HG03280 (cell line): Measurements from ENCODE around the gene CCDC92B.
"Not testable (repeated sequence)": the region's sequence is repeated elsewhere in the genome, so short reads cannot be mapped to it uniquely, and the experiment has no call there.

Experiments
- ATAC-seq: cut with Tn5 transposase; IDR thresholded peaks from one replicate; pipeline ENCODE4 v1.9.1; 2021; ENCODE audit warnings: mild to moderate bottlenecking, moderate library complexity; ENCODE audit not compliant: unreplicated experiment

Gene CCDC92B

GRCh38 chr17:2691069-2691871 is 58.2 kb downstream of the CCDC92B start:
- ATAC-seq: no peak

DNA sequence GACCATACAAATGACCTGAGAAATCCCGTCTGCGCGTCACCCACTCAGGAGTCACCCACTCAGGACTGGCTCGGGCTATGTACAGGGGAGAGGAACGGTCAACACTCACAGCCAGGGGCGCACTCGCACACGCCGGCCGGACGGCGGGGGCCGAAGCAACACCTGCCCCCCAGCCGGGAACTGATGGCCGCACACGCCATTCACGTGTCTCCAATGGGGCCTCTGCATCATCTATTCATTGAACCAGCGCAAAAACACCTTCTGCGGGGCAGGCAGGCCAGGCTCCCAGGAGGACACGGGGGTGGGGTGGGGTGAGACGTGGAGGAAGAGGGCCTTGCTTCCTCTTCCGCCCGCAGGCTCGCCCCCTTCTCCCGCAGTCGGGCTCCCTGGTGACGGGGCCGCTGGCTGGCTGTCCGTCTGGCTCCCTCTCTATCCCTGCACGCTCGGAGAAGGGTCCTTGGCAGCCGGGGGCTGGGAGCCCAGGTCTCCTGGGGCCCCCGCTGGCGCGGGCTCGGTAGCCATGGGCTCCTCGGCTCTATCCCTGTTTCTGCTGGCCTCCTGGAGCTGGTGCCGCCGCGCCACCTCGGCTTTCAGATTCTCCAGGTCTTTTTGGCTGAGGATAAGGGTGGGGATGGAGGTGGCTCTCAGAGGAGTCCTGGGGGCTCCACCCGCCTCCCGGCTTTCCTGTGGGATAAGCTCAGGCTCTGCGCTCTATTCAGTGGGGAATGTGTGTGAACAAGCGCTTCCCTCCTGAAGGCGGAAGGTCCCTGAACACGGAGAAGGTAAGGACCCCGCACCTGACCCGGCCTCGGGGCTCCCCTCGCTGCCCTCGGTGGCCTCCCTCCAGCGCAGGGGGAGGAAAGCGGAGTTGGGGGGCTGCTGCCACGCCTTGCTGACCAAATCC is 59.0 kb downstream of the CCDC92B start:
- no peak for ATAC-seq

GRCh38 chr17:2689411-2690164 is 59.9 kb downstream of the CCDC92B start:
- no peak for ATAC-seq

DNA sequence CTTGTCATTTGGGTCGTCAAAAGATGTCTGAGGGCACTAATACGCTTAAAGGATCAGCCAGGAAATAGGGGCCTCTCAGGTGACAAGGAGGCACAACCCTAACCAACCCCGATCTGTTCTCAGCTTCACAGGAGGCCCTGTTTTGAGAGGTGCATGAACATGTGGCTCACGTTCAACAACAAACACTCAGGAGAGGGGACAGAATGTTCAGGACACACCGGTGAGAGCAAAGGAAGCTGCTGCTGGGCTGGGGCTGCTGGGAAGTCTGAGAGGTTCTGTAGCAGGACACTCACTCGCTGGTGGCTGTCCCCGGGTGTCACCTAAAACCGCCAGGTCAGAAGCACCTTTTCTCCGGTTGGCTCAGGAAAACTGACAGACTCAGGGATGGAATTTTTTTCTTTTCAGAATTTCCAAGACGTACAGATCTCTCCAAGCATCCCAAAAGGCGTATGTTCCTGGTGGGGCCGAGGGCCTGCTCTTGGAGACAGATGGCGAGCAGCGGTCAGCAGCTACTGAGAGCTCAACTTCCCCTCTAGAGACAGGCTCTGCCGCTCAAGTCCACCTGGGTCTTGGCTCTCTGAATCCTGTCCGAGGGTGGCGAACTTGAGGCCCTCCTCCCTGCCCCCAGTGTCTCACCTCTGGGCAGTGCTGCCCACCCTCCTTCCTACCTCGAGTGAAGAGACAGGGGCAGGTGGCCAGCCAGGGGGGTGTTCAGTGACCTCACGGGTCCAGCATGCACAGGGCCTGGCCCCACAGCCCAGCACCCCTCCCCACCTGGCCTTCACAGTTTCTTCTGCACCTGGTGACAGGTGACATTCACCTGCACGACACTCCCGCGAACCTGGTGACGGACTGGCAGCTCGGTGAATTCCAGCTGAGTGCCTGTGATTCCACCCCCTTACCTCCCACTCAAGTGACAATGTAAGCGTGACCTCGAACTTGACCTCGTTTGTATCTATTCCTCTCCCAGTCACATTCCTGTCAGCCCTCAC is 60.8 kb downstream of the CCDC92B start:
- ATAC-seq: no peak

DNA sequence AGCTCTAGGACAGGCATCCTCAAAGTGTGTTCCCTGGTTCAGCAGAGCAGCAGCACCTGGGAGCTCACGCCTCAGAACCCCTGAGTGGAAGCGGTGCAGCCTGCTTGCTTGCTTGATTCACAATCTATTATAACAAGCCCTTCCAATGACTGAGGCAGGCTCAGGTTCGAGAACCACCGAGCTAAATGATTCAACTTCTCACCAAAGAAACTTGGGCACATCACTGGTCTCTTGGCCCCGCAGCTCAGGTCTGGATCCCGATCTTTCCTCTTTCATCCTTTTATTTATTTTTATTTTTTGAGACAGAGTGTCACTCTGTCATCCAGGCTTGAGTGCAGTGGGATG is 62.4 kb downstream of the CCDC92B start:
- no peak for ATAC-seq

DNA sequence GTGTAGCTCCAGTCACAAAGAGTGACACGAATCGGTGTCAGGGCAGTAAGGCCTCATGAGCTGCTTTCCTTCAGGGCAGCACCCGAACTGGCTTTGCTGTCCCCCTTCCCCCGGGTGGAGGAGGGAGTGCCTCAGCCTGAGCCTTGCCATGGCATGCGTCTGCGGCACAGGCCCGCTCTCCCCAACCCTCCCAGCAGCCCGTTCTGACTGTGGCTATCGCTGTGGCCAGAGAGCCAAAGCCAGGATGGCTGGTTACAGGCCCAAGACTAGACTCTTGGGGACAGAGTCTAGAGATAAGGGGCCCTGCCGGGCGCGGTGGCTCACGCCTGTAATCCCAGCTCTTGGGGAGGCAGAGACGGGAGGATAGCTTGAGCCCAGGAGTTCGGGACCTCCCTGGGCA is 63.8 kb downstream of the CCDC92B start:
- ATAC-seq: no peak

GRCh38 chr17:2684549-2684948 is 64.9 kb downstream of the CCDC92B start:
- ATAC-seq: no peak

GRCh38 chr17:2683912-2684311 is 65.5 kb downstream of the CCDC92B start:
- no peak for ATAC-seq

DNA sequence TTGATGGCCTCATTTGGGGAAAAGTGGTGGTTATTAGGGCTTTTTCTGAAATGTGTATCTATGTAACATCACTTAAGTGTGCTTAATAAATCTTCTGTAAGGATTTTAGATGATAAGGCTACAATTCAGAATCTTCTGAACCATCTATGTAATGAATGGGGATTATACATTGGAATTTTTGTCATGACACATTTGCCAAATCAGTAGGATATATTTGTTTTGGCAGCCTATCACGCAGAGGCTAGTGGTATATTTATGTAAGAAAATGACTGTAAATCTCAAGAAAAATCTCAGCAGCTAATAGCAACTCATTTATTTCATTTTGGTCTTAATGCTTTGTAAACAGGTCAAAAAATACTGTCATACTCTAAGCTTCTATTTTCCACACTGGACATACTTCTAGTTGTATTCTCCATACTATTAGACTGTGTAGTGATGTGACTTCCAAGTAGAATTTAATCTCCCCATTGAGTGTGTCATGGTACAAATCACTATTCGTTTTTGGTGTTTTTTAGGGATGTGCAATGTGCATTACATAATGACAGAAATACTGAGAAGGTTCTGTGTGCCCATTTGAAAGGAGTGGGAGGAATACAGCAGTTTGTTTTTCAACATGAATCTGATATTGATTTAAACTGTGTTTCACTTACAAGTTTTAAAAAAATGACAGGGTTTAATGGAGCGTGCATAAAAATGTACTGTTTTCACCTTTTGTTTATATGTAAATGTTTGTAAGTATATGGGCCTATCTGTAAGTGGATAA is 67.1 kb downstream of the CCDC92B start:
- ATAC-seq: no peak

DNA sequence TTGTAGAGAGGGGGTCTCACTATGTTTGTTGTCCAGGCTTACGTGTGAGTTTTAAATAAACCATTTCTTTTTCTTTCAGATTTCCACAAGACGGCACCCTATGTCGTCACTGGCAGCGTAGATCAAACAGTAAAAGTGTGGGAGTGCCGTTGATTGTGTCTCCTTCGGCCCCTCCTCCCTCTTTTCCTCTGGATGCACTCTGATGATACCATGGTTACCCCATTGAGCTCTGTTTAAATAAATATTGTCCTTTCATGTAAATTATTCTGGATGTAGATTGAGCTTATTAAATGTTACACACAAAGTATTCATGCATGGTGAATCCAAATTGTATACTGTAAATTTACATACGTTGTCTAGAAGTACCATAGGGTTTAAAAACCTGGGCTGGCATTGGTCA is 67.8 kb downstream of the CCDC92B start:
- no peak for ATAC-seq

DNA sequence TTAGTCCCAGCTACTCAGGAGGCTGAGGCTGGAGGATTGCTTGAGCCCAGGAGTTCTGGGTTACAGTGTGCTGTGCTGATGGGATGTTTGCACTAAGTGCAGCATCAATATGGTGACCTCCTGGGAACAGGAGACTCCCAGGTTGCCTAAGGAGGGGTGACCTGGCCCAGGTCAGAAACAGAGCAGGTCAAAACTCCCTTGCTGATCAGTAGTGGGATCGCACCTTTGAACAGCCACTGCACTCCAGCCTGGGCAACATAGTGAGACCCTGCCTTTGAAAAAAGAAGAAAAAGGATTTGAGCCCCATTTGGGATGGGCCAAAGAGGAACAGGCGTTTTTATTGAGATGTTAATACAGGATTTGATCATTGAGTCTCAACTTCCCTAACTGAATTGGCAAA is 68.5 kb downstream of the CCDC92B start:
- ATAC-seq: no peak

- ATAC-seq: not testable (repeated sequence)
Measured at GRCh38 chr17:2679247-2679646, 70.2 kb downstream of the CCDC92B start.
